ENCODE data around the gene PCDHA3.

The PCDHA3 gene

GRCh38 chr5:140828362-140828737 lies 27.5 kb downstream of the PCDHA3 start:
- TF ChIP-seq EGR1 (IDR thresholded peaks at IDR 0.05) (no peak), TEAD4 (IDR thresholded peaks at IDR 0.05) (no peak), CEBPB (IDR thresholded peaks at IDR 0.05) (no peak), TCF12 (IDR thresholded peaks at IDR 0.05; ENCODE audit: low read depth) (no peak), USF1 (IDR thresholded peaks at IDR 0.05) (no peak), CREB1 (IDR thresholded peaks at IDR 0.05; ENCODE audit: low read depth) (no peak), EP300 (IDR thresholded peaks at IDR 0.05; ENCODE audit: borderline replicate concordance) (no peak), NFIC (IDR thresholded peaks at IDR 0.05) (no peak), YY1 (IDR thresholded peaks at IDR 0.05; ENCODE audit: low read depth) (no peak), REST (IDR thresholded peaks at IDR 0.05; ENCODE audit: low read depth) (no peak), ZBTB7A (IDR thresholded peaks at IDR 0.05; ENCODE audit: low read depth) (no peak), RAD21 (IDR thresholded peaks at IDR 0.05; ENCODE audit: low read depth) (no peak), MAX (IDR thresholded peaks at IDR 0.05) (no peak), FOXM1 (IDR thresholded peaks at IDR 0.05; ENCODE audit: borderline replicate concordance, low read depth) (no peak), TAF1 (IDR thresholded peaks at IDR 0.05; ENCODE audit: low read depth) (no peak)

GRCh38 chr5:140833993-140834392 lies 33.1 kb downstream of the PCDHA3 start, which contains the start of gene PCDHA7:
PCDHA7 (plus strand) TSS chr5:140834269; CDS start chr5:140834384, 115 bp downstream.
- TF ChIP-seq TAF1 (IDR thresholded peaks at IDR 0.05; ENCODE audit: low read depth) (no peak), TEAD4 (IDR thresholded peaks at IDR 0.05) (no peak), ZBTB7A (IDR thresholded peaks at IDR 0.05; ENCODE audit: low read depth) (no peak), TCF12 (IDR thresholded peaks at IDR 0.05; ENCODE audit: low read depth) (no peak), EGR1 (IDR thresholded peaks at IDR 0.05) (no peak), CEBPB (IDR thresholded peaks at IDR 0.05) (no peak), REST (IDR thresholded peaks at IDR 0.05; ENCODE audit: low read depth) (no peak), USF1 (IDR thresholded peaks at IDR 0.05) (no peak), CREB1 (IDR thresholded peaks at IDR 0.05; ENCODE audit: low read depth) (no peak), EP300 (IDR thresholded peaks at IDR 0.05; ENCODE audit: borderline replicate concordance) (no peak), FOXM1 (IDR thresholded peaks at IDR 0.05; ENCODE audit: borderline replicate concordance, low read depth) (no peak), RAD21 (IDR thresholded peaks at IDR 0.05; ENCODE audit: low read depth) (no peak; the same call in 1 of the 2 replicates)

- TF ChIP-seq MAX (IDR thresholded peaks at IDR 0.05) (no peak), RAD21 (IDR thresholded peaks at IDR 0.05; ENCODE audit: low read depth) (no peak), FOXM1 (IDR thresholded peaks at IDR 0.05; ENCODE audit: borderline replicate concordance, low read depth) (no peak), REST (IDR thresholded peaks at IDR 0.05; ENCODE audit: low read depth) (no peak), CEBPB (IDR thresholded peaks at IDR 0.05) (no peak), ZBTB7A (IDR thresholded peaks at IDR 0.05; ENCODE audit: low read depth) (no peak), YY1 (IDR thresholded peaks at IDR 0.05; ENCODE audit: low read depth) (no peak), TAF1 (IDR thresholded peaks at IDR 0.05; ENCODE audit: low read depth) (no peak), TEAD4 (IDR thresholded peaks at IDR 0.05) (no peak), EGR1 (IDR thresholded peaks at IDR 0.05) (no peak), TCF12 (IDR thresholded peaks at IDR 0.05; ENCODE audit: low read depth) (no peak)
These were observed 35.0 kb downstream of the PCDHA3 start for GRCh38 chr5:140835622-140836510.

Measured in Ishikawa (cell line).